Activated T-cell treated with anti-CD3 and anti-CD28 coated beads, Interleukin-2, amount 50 U/mL, for 1 hour (primary cell): ENCODE measurements around the gene VPS13D.
A peak's percentile ranks its signal among the peaks of the same experiment; 100 is the strongest.

Experiments used
- DNase-seq: peaks from one replicate; pipeline ENCODE4 v3.0.0-alpha.2; 2020

VPS13D gene

GRCh38 chr1:12475947-12476346 lies 246.1 kb downstream of the VPS13D start:
- no peak for DNase-seq

- no peak for DNase-seq
Observed at GRCh38 chr1:12477314-12477713, 247.5 kb downstream of the VPS13D start.

GRCh38 chr1:12477936-12478611 lies 248.2 kb downstream of the VPS13D start:
- peak; percentile 39 for DNase-seq

GRCh38 chr1:12478612-12478985 lies 248.8 kb downstream of the VPS13D start:
- peak; percentile 51 for DNase-seq

DNA sequence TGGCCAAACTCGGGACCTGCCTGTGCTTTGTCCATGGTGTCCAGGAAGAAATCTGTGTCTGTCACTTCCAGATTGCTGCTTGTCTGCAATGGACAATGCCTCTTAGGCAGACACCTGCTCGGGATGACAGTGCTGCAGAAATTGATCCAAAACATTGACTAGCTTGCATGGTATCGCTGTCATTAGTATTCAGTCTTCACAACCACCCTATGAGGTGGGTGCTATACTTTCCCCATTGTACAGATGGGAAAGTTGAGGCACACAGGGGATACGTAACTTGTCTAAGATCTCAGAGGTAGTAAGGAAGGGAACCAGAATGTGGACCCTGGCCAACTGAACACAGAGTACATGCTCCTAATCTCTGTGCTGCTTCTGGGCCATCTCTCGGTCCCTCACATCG lies 249.5 kb downstream of the VPS13D start:
- no peak for DNase-seq

DNA sequence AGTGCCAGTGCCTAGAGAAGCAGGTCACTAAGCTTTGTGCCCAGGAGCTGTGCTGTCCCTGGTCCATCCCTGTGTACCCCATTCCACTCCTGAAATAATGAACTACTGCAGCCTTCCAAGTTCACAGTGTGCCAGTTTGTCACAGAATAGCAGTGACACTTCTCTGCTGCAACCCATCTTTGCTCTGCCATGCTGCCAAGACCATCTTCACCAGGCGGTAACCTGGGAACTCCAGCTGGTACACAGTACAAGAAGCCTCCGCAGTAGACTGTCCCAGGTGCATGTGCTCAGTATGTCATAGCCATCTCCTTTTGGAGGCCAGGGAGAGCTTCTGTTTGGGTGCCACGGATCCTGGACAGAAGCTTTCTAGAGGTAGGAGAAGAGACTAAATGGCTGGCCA lies 250.2 kb downstream of the VPS13D start:
- DNase-seq, result no peak

DNA sequence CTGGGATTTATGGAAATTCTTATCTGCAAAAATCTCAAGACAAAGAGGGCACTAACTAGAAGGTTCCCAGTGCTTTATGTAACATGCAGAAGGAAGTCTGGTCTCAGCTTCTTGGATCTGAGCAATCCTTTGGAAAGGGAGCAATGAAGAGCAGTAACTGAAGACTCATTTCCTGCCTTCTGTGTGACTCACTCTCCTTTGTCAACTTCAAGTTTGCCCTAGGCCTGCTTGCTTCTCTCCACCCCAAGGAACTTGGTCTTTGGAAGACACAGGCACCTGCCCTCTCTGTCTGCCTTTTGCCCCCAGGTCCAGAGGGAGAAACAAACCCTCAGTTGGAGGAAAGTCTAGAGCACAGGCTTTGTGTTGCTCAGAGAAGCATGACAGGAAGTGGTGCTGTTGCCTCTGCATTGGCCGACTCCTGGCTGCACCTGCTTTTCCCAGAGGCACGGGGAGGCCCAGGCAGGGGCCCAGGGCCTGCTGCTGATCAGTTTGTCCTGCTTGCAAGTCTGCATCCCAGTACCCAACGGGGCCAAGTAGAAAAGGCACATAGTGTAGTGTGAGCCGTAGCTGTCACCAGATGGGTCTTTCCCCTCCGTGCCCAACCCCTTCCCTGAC lies 251.0 kb downstream of the VPS13D start:
- peak; percentile 42 for DNase-seq

GRCh38 chr1:12481928-12482327 lies 252.1 kb downstream of the VPS13D start:
- no peak for DNase-seq

GRCh38 chr1:12482988-12483387 lies 253.2 kb downstream of the VPS13D start:
- DNase-seq, result no peak

- DNase-seq, result no peak
Observed at GRCh38 chr1:12485231-12486058, 255.6 kb downstream of the VPS13D start.

DNA sequence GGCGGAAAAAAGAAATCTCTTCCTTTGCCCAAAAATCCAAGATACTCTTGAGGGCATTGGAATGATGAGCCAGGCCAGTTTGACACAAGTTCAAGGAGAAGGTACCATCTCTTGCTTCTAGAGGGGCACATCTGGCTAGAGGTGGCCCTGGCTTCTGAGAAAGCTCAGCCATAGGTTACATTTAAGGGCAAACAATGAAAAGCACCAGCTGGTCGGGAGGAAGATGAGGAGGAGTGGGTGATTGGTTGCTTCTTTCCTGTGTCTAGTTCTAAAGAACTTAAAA lies 256.2 kb downstream of the VPS13D start:
- no peak for DNase-seq

- DNase-seq, result no peak
Observed at GRCh38 chr1:12486401-12487005, 256.7 kb downstream of the VPS13D start.

GRCh38 chr1:12487520-12487919 lies 257.7 kb downstream of the VPS13D start:
- DNase-seq, result no peak

- DNase-seq, result no peak
Observed at GRCh38 chr1:12488666-12489354, 259.0 kb downstream of the VPS13D start.

DNA sequence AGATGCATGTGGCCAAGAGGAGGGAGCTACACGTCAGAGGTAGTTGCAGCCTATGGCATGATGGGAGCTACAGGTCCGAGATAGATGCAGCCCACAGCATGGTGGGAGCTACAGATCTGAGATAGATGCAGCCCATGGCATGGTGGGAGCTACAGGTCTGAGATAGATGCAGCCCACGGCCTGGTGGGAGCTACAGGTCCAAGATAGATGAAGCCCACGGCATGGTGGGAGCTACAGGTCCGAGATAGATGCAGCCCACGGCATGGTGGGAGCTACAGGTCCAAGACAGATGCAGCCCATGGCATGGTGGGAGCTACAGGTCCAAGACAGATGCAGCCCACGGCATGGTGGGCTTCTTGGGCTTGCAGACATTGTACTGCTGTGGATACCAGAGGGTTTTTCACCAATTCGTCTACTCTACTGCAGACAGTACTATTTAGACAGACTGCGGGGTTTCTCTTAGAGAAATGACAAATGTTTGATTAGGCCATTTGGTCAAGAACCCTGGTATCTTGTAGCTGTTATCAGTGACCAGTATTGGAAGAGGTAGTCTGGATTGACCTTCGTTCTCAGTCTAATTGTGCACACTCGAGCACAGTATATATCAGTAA lies 260.8 kb downstream of the VPS13D start:
- no peak for DNase-seq

DNA sequence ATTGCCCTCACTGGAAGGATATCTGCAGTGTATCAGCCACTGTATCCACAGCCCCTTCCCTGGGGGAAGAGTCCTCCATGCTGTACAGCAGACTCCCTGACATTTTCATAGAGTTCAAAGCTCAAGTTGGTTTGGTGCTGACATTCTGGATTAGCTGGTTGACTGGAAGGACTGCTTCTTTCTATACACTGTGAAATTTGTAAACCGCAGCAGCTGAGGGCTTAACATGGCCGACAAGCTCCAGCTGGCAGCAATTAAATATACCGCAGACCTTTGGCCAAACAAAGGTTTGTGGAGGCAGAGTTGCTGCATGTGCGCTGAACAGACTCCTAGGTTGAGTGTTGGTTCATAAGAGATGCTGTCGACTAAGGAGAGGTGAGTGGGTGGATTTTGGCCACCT lies 261.8 kb downstream of the VPS13D start:
- no peak for DNase-seq

DNA sequence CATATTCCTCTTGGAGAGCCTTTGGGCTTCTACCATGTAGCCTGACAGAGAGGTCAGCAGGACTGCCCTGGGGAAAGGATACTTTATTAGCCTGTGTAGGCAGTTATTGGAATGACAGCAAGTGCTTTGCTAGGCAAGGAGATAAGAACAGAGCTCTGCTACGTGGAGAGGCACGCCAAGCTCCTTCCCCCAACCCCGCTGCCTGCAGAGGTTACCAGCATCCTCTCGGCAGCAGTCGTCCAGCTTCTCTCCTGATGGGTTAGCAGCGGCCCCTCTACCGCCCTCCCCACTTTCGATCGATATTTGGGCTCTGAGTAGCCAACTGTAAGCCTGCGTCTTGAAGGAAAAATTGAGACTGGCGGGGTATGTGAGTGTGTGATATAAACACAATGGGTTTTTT lies 265.9 kb downstream of the VPS13D start:
- DNase-seq, result no peak

DNA sequence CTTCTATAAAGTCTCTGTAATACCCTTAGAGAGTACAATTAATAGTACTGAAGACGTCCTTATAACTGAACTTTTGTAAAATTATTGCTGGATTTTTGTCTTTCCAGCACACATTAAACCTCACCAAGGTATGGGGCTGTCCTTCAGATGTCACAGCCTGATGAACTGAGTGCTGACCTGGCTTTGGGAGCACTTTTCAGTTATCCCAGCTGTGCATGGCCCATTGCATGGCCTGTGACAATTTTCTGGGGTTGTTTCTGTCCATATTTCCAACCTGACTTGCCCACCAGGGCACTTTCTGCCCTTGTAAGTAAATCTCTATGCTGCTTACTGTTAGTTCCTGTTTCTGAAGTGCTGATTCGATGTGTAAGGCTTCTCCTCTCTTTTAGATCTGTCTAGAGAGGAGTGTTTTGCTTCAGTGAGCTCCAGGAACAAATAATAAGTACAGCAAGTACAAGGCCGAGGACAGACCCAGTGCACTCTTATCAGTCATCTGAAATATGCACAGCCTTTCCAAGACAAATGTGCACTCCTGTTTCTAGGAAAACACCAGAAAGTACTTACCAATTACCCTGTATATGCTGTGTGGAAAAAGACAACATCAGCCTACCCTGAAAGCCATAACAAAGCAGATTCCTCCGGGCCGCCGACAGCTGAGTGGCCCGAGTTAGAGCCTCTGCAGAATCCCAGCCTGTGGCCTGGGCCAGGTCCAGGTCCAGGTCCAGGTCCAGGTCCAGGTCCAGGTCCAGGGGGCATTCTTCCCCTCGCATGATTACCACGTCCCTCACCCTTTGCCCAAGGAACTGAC lies 266.5 kb downstream of the VPS13D start:
- no peak for DNase-seq

- no peak for DNase-seq
Observed at GRCh38 chr1:12499539-12500240, 269.9 kb downstream of the VPS13D start.

DNA sequence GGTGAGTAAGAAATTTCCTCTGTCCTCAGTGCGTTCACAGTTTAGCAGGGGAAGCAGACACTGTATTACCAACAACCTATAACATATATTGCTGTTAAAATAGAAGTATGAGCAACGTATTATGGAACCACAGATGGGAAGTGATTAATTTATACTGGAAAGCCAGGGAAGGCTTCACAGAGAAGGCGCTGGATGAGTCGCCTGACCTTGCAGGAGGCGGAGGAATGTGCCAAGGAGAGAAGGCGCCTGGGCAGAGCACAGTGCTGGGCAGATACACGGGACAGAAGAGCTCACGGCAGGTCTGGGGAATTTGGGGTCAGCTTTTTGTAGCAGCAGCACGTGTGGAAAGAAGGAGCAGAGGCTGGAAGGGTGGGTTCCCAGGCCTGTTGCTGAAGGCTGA lies 271.8 kb downstream of the VPS13D start:
- DNase-seq, result no peak
